ENCODE results near the gene CCDC66. TPM values are rescaled to one million over a fixed set of nuclear protein-coding genes. Genes with fewer than 3 reads are reported as not detected.

CCDC66 gene
- total RNA-seq (2022; extraction: Qiagen RNA extraction; ENCODE audit: low read depth) = 3.7 to 6.4 TPM (median 5.7 TPM) in 5 replicates

DNA sequence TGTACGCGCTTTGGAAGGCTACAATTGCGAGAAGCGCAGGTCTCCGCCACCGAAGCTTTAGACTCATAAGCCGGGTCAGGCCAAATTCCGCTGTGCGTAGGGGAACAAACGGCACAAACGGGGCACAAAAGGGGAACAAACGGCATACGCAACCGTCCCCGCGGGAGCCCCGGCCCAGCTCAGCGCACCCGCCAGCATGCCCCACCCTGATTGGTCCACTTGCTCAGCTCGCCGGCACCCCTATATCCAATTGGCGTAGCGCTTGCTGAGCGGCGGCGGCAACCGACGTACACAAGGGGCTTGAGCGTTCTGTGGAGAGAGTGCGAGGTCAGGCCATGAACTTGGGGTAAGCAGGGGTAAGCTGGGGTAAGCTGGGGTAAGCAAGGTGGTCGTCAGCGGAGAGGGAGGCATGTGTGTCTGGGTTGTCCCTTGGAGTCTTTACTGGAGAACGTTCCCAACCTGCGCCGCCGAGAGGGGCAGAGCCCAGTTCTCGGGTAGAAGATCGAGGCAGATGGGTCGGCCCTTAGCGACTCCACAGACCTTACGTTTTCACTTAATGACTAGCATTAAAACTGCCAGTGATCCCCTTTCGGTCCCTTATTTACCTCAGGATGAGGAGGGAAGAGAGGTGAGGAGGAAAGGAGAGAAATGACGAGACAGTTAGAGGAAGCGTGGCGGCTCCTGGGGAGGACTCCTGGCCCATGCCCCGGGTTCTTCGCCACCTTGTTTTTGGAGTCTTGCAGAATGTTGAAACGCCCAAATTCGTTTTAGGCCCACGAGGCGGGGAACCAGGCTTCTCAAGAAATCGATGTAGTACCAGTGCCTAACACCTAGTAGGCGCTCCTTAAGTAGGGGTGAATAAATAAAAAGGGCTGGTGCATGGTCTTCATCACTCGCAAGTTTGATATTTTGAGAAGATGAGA is at the start of gene CCDC66:
Gene CCDC66, plus strand, starts transcription at position 268 of the 923 bp plus-strand sequence. Its CDS starts 68 bp downstream, at position 336.

Other genes with a start within 250 kb of the CCDC66 start
- gene ERC2, start 88.7 kb upstream of the CCDC66 start, total RNA-seq (2022; extraction: Qiagen RNA extraction; ENCODE audit: low read depth) = not detected in 5 replicates
- 15.0 to 21.4 TPM (median 20.7 TPM) in 5 replicates for gene TASOR, start 126.1 kb downstream of the CCDC66 start, total RNA-seq (2022; extraction: Qiagen RNA extraction; ENCODE audit: low read depth)
- gene ARHGEF3, start 244.8 kb downstream of the CCDC66 start, total RNA-seq (2022; extraction: Qiagen RNA extraction; ENCODE audit: low read depth) = 6.9 to 9.2 TPM (median 7.5 TPM) in 5 replicates